IMR-90 (cell line): Measurements from ENCODE around the gene GAS2L2. TPM values are rescaled to one million over a fixed set of nuclear protein-coding genes. Genes with fewer than 3 reads are reported as not detected.
"Not testable (repeated sequence)": the region's sequence is repeated elsewhere in the genome, so short reads cannot be mapped to it uniquely, and the experiment has no call there.

Source experiments
- ATAC-seq: fragments of 200-7000 bp; cut with Tn5 transposase; 2 replicates; pipeline ENCODE4 v1.9.1; 2020; ENCODE audit warnings: low read depth, mild to moderate bottlenecking, moderate library complexity
- BruUV-seq: library from RNA; stranded (reverse); fragments of 400-500 nt; replicated peaks from 2 replicates; lab custom pipeline; 2021; lab: Mats Ljungman, UMichigan
- CTCF ChIA-PET: fragments of 300-600 bp; formaldehyde crosslinking; extraction: SDS; loops from one replicate; lab custom pipeline; 2021; ENCODE audit warnings: antibody characterized with exemption; lab: Yijun Ruan, JAX
- POLR2A ChIA-PET: fragments of 300-600 bp; sonication (Branson Sonifier 250); formaldehyde crosslinking; loops from one replicate; lab custom pipeline; 2022; ENCODE audit warnings: antibody characterized with exemption; ENCODE audit not compliant: unreplicated experiment; lab: Charles Lee
- DNase-seq: peaks from one replicate; pipeline ENCODE4 v3.0.0; 2013
- H2AFZ ChIP-seq: replicated peaks from 2 replicates; pipeline ENCODE3; 2013; ENCODE audit warnings: low read length, mild to moderate bottlenecking; ENCODE audit not compliant: poor library complexity
- H2AK5ac ChIP-seq: 2 replicates; pipeline ENCODE4 v1.6.1; 2013; ENCODE audit warnings: low read depth, low read length, inconsistent platforms
- H2AK9ac ChIP-seq: replicated peaks from 2 replicates; pipeline ENCODE3; 2013; ENCODE audit warnings: mild to moderate bottlenecking, low read depth, low read length, moderate library complexity; ENCODE audit not compliant: poor library complexity
- H2BK120ac ChIP-seq: 2 replicates; pipeline ENCODE4 v1.6.1; 2013; ENCODE audit warnings: low read depth, low read length, inconsistent platforms
- H2BK15ac ChIP-seq: 3 replicates; pipeline ENCODE4 v1.6.1; 2013; ENCODE audit warnings: low read depth, low read length, inconsistent platforms
- H2BK20ac ChIP-seq: 2 replicates; pipeline ENCODE4 v1.6.1; 2013; ENCODE audit warnings: low read depth, mild to moderate bottlenecking, inconsistent platforms, low read length, moderate library complexity
- H2BK5ac ChIP-seq: 2 replicates; pipeline ENCODE4 v1.6.1; 2013; ENCODE audit warnings: mild to moderate bottlenecking, low read depth, low read length, inconsistent platforms; ENCODE audit not compliant: poor library complexity, severe bottlenecking
- H3K14ac ChIP-seq: replicated peaks from 2 replicates; pipeline ENCODE4 v1.6.1; 2013; ENCODE audit warnings: low read depth, low read length, inconsistent platforms
- H3K18ac ChIP-seq: 2 replicates; pipeline ENCODE4 v1.6.1; 2013; ENCODE audit warnings: low read depth, low read length, control low read depth
- H3K23ac ChIP-seq: 2 replicates; pipeline ENCODE4 v1.6.1; 2013; ENCODE audit warnings: low read depth, low read length, inconsistent platforms
- H3K27ac ChIP-seq: 2 replicates; pipeline ENCODE4 v1.5.1; 2013; ENCODE audit warnings: mild to moderate bottlenecking, control low read depth, low read length; ENCODE audit not compliant: insufficient read depth
- H3K27me3 ChIP-seq: 2 replicates; pipeline ENCODE4 v1.6.1; 2013; ENCODE audit warnings: low read length; ENCODE audit not compliant: control insufficient read depth, insufficient read depth
- H3K36me3 ChIP-seq: 2 replicates; pipeline ENCODE4 v1.6.1; 2013; ENCODE audit warnings: low read length, mixed read lengths; ENCODE audit not compliant: control insufficient read depth, insufficient read depth
- H3K4ac ChIP-seq: 2 replicates; pipeline ENCODE4 v1.6.1; 2013; ENCODE audit warnings: low read depth, low read length, inconsistent platforms
- H3K4me1 ChIP-seq: 2 replicates; pipeline ENCODE4 v1.6.1; 2013; ENCODE audit warnings: low read length, mixed read lengths; ENCODE audit not compliant: control insufficient read depth, insufficient read depth
- H3K4me2 ChIP-seq: 2 replicates; pipeline ENCODE4 v1.6.1; 2013; ENCODE audit warnings: low read depth, mild to moderate bottlenecking, control low read depth, low read length, moderate library complexity
- H3K4me3 ChIP-seq: 2 replicates; pipeline ENCODE4 v1.5.1; 2013; ENCODE audit warnings: low read depth, mild to moderate bottlenecking, control low read depth, low read length, moderate library complexity; ENCODE audit not compliant: insufficient read depth
- H3K56ac ChIP-seq: 2 replicates; pipeline ENCODE4 v1.6.1; 2013; ENCODE audit warnings: low read length, inconsistent platforms; ENCODE audit not compliant: insufficient read depth; ENCODE audit errors: extremely low read depth
- H3K79me1 ChIP-seq, 2 experiments: 2 replicates each; pipeline ENCODE4 v1.6.1; 2013; ENCODE audit warnings: low read length in 2 of 2, inconsistent platforms in 1 of 2, low read depth in 1 of 2
- H3K9ac ChIP-seq: 2 replicates; pipeline ENCODE4 v1.6.1; 2013; ENCODE audit warnings: low read depth, low read length, control low read depth
- H3K9me1 ChIP-seq: 2 replicates; pipeline ENCODE4 v1.6.1; 2013; ENCODE audit warnings: low read length, inconsistent platforms; ENCODE audit not compliant: insufficient read depth
- H3K9me3 ChIP-seq: 2 replicates; pipeline ENCODE4 v1.6.1; 2013; ENCODE audit warnings: low read length; ENCODE audit not compliant: control insufficient read depth, insufficient read depth
- H4K20me1 ChIP-seq: 2 replicates; pipeline ENCODE4 v1.6.1; 2013; ENCODE audit warnings: low read length, inconsistent platforms; ENCODE audit not compliant: insufficient read depth
- H4K5ac ChIP-seq: 2 replicates; pipeline ENCODE4 v1.6.1; 2013; ENCODE audit warnings: mild to moderate bottlenecking, low read depth, low read length, control low read depth
- H4K8ac ChIP-seq, 2 experiments: 2 replicates each; pipeline ENCODE4 v1.6.1; 2013; ENCODE audit warnings: low read depth in 2 of 2, low read length in 2 of 2, control low read depth in 1 of 2, inconsistent platforms in 1 of 2
- H4K91ac ChIP-seq: 2 replicates; pipeline ENCODE4 v1.6.1; 2013; ENCODE audit warnings: low read depth, low read length, inconsistent platforms; ENCODE audit not compliant: insufficient read depth
- WGBS, 2 experiments: methylation state at CpG; one replicate each; pipeline versions ENCODE4 v1.1.5 to v1.1.7; 2013; ENCODE audit warnings: missing lambda C conversion rate in 2 of 2; ENCODE audit not compliant: insufficient read length in 1 of 2; ENCODE audit errors: extremely low coverage in 2 of 2; 5-methylcytosine and 5-hydroxymethylcytosine counted together
- dilution Hi-C: fragments of 300-500 bp; cut with HindIII; formaldehyde crosslinking; loops from one replicate; pipeline ENCODE4 v1.14.3; 2018; ENCODE audit warnings: low sequenced_read_pairs; ENCODE audit not compliant: unreplicated experiment
- in situ Hi-C: fragments of 300-500 bp; cut with MboI; formaldehyde crosslinking; loops from 3 replicates; pipeline ENCODE4 v1.14.3; 2019; ENCODE audit warnings: low sequenced_read_pairs, inconsistent platforms, mixed read lengths
- intact Hi-C: fragments of 100-400 bp; cut with micrococcal nuclease; formaldehyde crosslinking; loops from 2 replicates; pipeline ENCODE4 v1.10.0; 2022
- polyA plus RNA-seq, 3 experiments: library from polyadenylated mRNA; depleted of rRNA; stranded (reverse); fragments of >200 nt; gene quantifications; 2 replicates each; pipeline ENCODE4 v1.2.3, GENCODE V29; 2012; ENCODE audit warnings: low replicate concordance in 1 of 3
- total RNA-seq: library from RNA; depleted of rRNA; stranded (reverse); fragments of >200 nt; gene quantifications from 2 replicates; pipeline ENCODE4 v1.2.3, GENCODE V29; 2012

The GAS2L2 gene
- total and polyA plus RNA-seq, 2 of the 4 experiments (the other 2 are of a cell fraction): 0.02 TPM; not detected in 1

DNA sequence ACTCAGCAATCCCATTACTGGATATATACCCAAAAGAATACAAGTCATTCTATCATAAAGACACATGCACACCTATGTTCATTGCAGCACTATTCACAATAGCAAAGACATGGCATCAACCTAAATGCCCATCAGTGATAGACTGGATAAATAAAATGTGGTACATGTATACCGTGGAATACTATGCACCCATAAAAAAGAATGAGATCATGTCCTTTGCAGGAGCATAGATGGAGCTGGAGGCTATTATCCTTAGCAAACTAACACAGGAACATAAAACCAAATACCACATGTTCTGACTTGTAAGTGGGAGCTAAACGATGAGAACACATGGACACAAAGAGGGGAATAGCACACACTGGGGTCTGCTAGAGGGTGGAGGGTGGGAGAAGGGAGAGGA lies 49.7 kb downstream of the GAS2L2 start:
- CTCF ChIA-PET, H3K4me3 ChIP-seq, H2BK20ac ChIP-seq, in situ Hi-C loops, H3K4me1 ChIP-seq, H3K4ac ChIP-seq, H3K56ac ChIP-seq, H3K9me3 ChIP-seq, H4K5ac ChIP-seq, H3K23ac ChIP-seq, H2AFZ ChIP-seq, H3K4me2 ChIP-seq, H3K9ac ChIP-seq, H4K91ac ChIP-seq, DNase-seq, H3K27me3 ChIP-seq, BruUV-seq, intact Hi-C loops, dilution Hi-C loops, H3K36me3 ChIP-seq, H3K14ac ChIP-seq, H2BK5ac ChIP-seq, H4K8ac ChIP-seq, ATAC-seq, H2AK5ac ChIP-seq, H2BK15ac ChIP-seq, H2AK9ac ChIP-seq, H3K18ac ChIP-seq, H2BK120ac ChIP-seq, H4K20me1 ChIP-seq, POLR2A ChIA-PET, H3K27ac ChIP-seq: not testable (repeated sequence)
- Histone ChIP-seq H3K9me1 (peaks cover 10% of the 10 kb centered on the region; the same call in 1 of the 2 replicates), H3K79me1 (peaks cover 16 to 23% of the 10 kb centered on the region in 2 experiments)
- no CpG with 5 or more reads among the region's 2 CpGs for WGBS, 2 experiments
